HG03378 (cell line): ENCODE results near the gene LGALS7B.
"Not testable (repeated sequence)": the region's sequence is repeated elsewhere in the genome, so short reads cannot be mapped to it uniquely, and the experiment has no call there.

Experiments used
- ATAC-seq: cut with Tn5 transposase; IDR thresholded peaks from one replicate; pipeline ENCODE4 v1.9.1; 2021; ENCODE audit warnings: mild to moderate bottlenecking, moderate library complexity; ENCODE audit not compliant: unreplicated experiment

Gene LGALS7B

GRCh38 chr19:38788478-38789243, at the start of gene LGALS7B:
LGALS7B (plus strand) TSS chr19:38789200; CDS start chr19:38789227, 27 bp downstream.
- ATAC-seq, result no peak

GRCh38 chr19:38739440-38740256, 49.4 kb upstream of the LGALS7B start:
- ATAC-seq, result no peak

GRCh38 chr19:38740257-38740592, 48.8 kb upstream of the LGALS7B start:
- ATAC-seq, result no peak

- ATAC-seq, result no peak
Measured at GRCh38 chr19:38740932-38741331, 48.1 kb upstream of the LGALS7B start.

GRCh38 chr19:38741670-38742069, 47.3 kb upstream of the LGALS7B start:
- ATAC-seq, result no peak

GRCh38 chr19:38742296-38742695, 46.7 kb upstream of the LGALS7B start:
- ATAC-seq, result no peak

- ATAC-seq, result no peak
Measured at GRCh38 chr19:38742906-38743305, 46.1 kb upstream of the LGALS7B start.

- ATAC-seq, result no peak
Measured at GRCh38 chr19:38743394-38744297, 45.4 kb upstream of the LGALS7B start.

GRCh38 chr19:38744298-38744681, 44.7 kb upstream of the LGALS7B start, which contains the start of gene CAPN12:
CAPN12 (minus strand) TSS chr19:38744474; CDS start chr19:38744165, 309 bp downstream.
- no peak for ATAC-seq

- no peak for ATAC-seq
Measured at GRCh38 chr19:38744874-38745273, 44.1 kb upstream of the LGALS7B start.

- ATAC-seq, result no peak
Measured at GRCh38 chr19:38745316-38745715, 43.7 kb upstream of the LGALS7B start.

GRCh38 chr19:38753783-38754182, 35.2 kb upstream of the LGALS7B start:
- ATAC-seq, result not testable (repeated sequence)

- ATAC-seq, result not testable (repeated sequence)
Measured at GRCh38 chr19:38754196-38754595, 34.8 kb upstream of the LGALS7B start.

GRCh38 chr19:38759590-38760003, 29.4 kb upstream of the LGALS7B start:
- no peak for ATAC-seq

GRCh38 chr19:38760805-38761517, 28.0 kb upstream of the LGALS7B start:
- ATAC-seq, result not testable (repeated sequence)

GRCh38 chr19:38761884-38762389, 27.1 kb upstream of the LGALS7B start:
- not testable (repeated sequence) for ATAC-seq

GRCh38 chr19:38763795-38764220, 25.2 kb upstream of the LGALS7B start:
- ATAC-seq, result no peak

- no peak for ATAC-seq
Measured at GRCh38 chr19:38765214-38765613, 23.8 kb upstream of the LGALS7B start.

GRCh38 chr19:38766276-38767047, 22.5 kb upstream of the LGALS7B start:
- no peak for ATAC-seq
